SU-DHL-6 (cell line): ENCODE data around the gene CRTAP.

ENCODE experiments used
- H2AFZ ChIP-seq: fragments of 200-600 bp; sonication (generic); 2 replicates; pipeline ENCODE4 v1.6.1; 2014; ENCODE audit warnings: low read depth, mild to moderate bottlenecking, moderate library complexity, mixed read lengths, antibody characterized with exemption, low read length; ENCODE audit not compliant: severe bottlenecking
- H3F3A ChIP-seq: fragments of 200-600 bp; shearing (Covaris generic); 2 replicates; pipeline ENCODE4 v1.6.0; 2016; ENCODE audit warnings: antibody characterized with exemption, mild to moderate bottlenecking; ENCODE audit not compliant: insufficient read depth
- H3K27ac ChIP-seq: fragments of 200-600 bp; sonication (generic); 2 replicates; pipeline ENCODE4 v1.5.1; 2016; ENCODE audit warnings: low read depth, mild to moderate bottlenecking, low read length, moderate library complexity, mixed read lengths
- H3K27me3 ChIP-seq: fragments of 200-600 bp; sonication (generic), shearing (Covaris generic); 2 replicates; pipeline ENCODE4 v1.6.0; 2014; ENCODE audit warnings: mild to moderate bottlenecking, low read length
- H3K36me3 ChIP-seq: fragments of 200-600 bp; sonication (generic); 2 replicates; pipeline ENCODE4 v1.6.1; 2014; ENCODE audit warnings: mild to moderate bottlenecking, low read length, mixed read lengths
- H3K4me2 ChIP-seq: fragments of 300-600, 200-600 bp; shearing (Covaris generic), sonication (generic); 2 replicates; pipeline ENCODE4 v1.6.0; 2014; ENCODE audit warnings: low read length, low read depth, mild to moderate bottlenecking; ENCODE audit not compliant: poor library complexity, severe bottlenecking
- H3K4me3 ChIP-seq: fragments of 200-600 bp; sonication (generic); 2 replicates; pipeline ENCODE4 v1.5.1; 2014; ENCODE audit warnings: antibody characterized with exemption, low read length, mild to moderate bottlenecking, mixed read lengths; ENCODE audit not compliant: insufficient read depth, poor library complexity, severe bottlenecking
- H3K79me2 ChIP-seq: fragments of 200-600 bp; sonication (generic); 2 replicates; pipeline ENCODE4 v1.6.1; 2014; ENCODE audit warnings: mild to moderate bottlenecking, low read length, moderate library complexity; ENCODE audit not compliant: insufficient read depth
- H3K9ac ChIP-seq: fragments of 200-600 bp; sonication (generic); 2 replicates; pipeline ENCODE4 v1.7.0; 2014; ENCODE audit warnings: mild to moderate bottlenecking, low read length
- H3K9me2 ChIP-seq: fragments of 200-600 bp; sonication (generic); replicated peaks from 2 replicates; pipeline ENCODE4 v1.6.1; 2014; ENCODE audit warnings: low read length; ENCODE audit not compliant: insufficient read depth
- H3K9me3 ChIP-seq: fragments of 200-600 bp; sonication (generic); 2 replicates; pipeline ENCODE4 v1.6.1; 2014; ENCODE audit warnings: low read length, mixed read lengths; ENCODE audit not compliant: insufficient read depth
- H4K20me1 ChIP-seq: fragments of 200-600 bp; sonication (generic); 2 replicates; pipeline ENCODE4 v1.6.1; 2014; ENCODE audit warnings: low read depth, mild to moderate bottlenecking, antibody characterized with exemption, low read length, moderate library complexity, mixed read lengths
- EZH2phosphoT487 ChIP-seq: fragments of 200-600 bp; sonication (generic), shearing (Covaris generic); conservative IDR thresholded peaks from 2 replicates; pipeline ENCODE4 v1.6.1; 2018; ENCODE audit warnings: mild to moderate bottlenecking, antibody characterized with exemption, low read length, moderate library complexity, mixed read lengths
- TF ChIP-seq, protein P1 (sequence below): fragments of 200-600 bp; sonication (generic); IDR thresholded peaks from one replicate; pipeline ENCODE4 v1.5.1; 2017; ENCODE audit warnings: antibody characterized with exemption, mild to moderate bottlenecking, low read length, moderate library complexity; ENCODE audit not compliant: insufficient read depth, poor library complexity, severe bottlenecking

The CRTAP gene

DNA sequence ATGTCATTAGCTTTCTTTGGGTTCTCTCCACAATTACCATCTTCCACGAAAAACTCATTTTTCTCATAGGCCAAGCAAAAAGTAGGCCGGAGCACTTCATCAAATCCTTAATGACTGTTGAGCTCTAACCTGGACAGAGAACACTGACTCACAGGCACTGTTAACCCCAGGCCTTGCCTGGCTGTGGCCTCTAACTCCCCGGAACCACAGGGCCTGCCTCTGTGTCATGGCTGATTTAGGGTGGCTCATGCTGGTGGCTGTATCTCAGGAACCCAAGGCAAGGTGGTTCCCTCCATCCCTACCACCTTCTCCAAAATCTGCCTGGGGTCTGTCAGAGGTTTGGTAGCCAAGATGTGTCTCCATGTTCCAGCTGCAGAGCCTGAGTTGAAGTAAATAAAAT, 3.6 kb downstream of the CRTAP start:
- peaks cover 10% of the 10 kb centered on the region; the same call in 1 of the 2 replicates for H3F3A ChIP-seq
- no peak overlapping the region for H3K4me3 ChIP-seq
- H3K9me2 ChIP-seq: no peaks in the 10 kb centered on the region
- H3K9ac ChIP-seq: no peak overlapping the region
- H3K27ac ChIP-seq: no peak overlapping the region
- H3K36me3 ChIP-seq: no peaks in the 10 kb centered on the region
- no peaks in the 10 kb centered on the region for H3K79me2 ChIP-seq
- no peaks in the 10 kb centered on the region for H3K27me3 ChIP-seq
- no peak overlapping the region for H3K4me2 ChIP-seq
- TF ChIP-seq EZH2phosphoT487: no peak
- TF ChIP-seq, protein P1, sequence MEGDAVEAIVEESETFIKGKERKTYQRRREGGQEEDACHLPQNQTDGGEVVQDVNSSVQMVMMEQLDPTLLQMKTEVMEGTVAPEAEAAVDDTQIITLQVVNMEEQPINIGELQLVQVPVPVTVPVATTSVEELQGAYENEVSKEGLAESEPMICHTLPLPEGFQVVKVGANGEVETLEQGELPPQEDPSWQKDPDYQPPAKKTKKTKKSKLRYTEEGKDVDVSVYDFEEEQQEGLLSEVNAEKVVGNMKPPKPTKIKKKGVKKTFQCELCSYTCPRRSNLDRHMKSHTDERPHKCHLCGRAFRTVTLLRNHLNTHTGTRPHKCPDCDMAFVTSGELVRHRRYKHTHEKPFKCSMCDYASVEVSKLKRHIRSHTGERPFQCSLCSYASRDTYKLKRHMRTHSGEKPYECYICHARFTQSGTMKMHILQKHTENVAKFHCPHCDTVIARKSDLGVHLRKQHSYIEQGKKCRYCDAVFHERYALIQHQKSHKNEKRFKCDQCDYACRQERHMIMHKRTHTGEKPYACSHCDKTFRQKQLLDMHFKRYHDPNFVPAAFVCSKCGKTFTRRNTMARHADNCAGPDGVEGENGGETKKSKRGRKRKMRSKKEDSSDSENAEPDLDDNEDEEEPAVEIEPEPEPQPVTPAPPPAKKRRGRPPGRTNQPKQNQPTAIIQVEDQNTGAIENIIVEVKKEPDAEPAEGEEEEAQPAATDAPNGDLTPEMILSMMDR: no peak
- H3K9me3 ChIP-seq: no peaks in the 10 kb centered on the region
- no peak overlapping the region for H2AFZ ChIP-seq
- H4K20me1 ChIP-seq: no peaks in the 10 kb centered on the region

DNA sequence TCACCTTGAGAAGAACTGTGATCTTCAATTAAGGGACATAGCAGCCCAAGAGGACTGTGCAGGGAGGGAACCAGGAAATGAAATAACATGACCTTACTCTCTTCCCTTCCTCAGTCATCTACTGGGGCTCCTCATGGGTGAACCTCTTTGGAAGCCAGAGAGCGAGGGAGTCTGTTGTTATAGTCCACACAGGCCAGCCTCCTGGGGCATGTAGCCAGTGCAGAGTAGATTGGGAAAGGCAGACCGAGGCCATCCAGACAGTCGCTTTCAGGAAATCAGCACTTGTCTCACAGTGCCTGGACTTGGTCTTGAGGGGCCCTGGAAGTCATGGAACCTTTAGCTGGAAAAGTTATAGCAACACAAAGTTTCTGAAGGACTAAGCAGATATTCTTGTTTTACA, 6.1 kb downstream of the CRTAP start:
- no peak overlapping the region for H3K4me3 ChIP-seq

DNA sequence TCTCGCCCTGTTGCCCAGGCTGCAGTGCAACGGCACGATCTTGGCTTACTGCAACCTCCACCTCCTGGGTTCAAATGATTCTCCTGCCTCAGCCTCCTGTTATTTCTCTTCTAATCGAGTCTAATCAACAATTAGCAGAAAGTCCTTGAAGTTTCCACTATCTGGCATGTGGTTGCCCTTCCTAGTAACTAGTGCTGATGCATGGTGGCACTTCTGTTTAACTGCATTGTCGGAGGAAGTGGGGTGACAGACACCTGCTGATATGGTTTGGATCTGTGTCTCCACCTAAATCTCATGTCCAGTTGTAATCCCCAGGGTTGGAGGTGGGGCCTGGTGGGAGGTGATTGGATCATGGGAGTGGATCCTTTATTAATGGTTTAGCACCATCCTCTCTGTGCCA, 9.2 kb downstream of the CRTAP start:
- H4K20me1 ChIP-seq: no peaks in the 10 kb centered on the region
- no peaks in the 10 kb centered on the region for H3K36me3 ChIP-seq
- H3K27me3 ChIP-seq: no peaks in the 10 kb centered on the region
- H3K9ac ChIP-seq: no peak overlapping the region
- H3F3A ChIP-seq: no peaks in the 10 kb centered on the region
- no peak overlapping the region for H3K27ac ChIP-seq
- no peaks in the 10 kb centered on the region for H3K9me2 ChIP-seq
- H3K4me2 ChIP-seq: no peak overlapping the region
- TF ChIP-seq, protein P1: no peak
- no peak for TF ChIP-seq EZH2phosphoT487
- no peaks in the 10 kb centered on the region for H3K79me2 ChIP-seq
- H3K9me3 ChIP-seq: no peaks in the 10 kb centered on the region
- no peak overlapping the region for H2AFZ ChIP-seq
- no peak overlapping the region for H3K4me3 ChIP-seq

More for the DNA sequence above, 6.1 kb downstream of the CRTAP start:
- H4K20me1 ChIP-seq: no peaks in the 10 kb centered on the region
- H3K36me3 ChIP-seq: no peaks in the 10 kb centered on the region
- no peaks in the 10 kb centered on the region for H3K9me3 ChIP-seq
- H3K79me2 ChIP-seq: no peaks in the 10 kb centered on the region
- H3K27ac ChIP-seq: no peak overlapping the region
- no peak overlapping the region for H3K9ac ChIP-seq
- H3F3A ChIP-seq: peaks cover 10% of the 10 kb centered on the region; the same call in 1 of the 2 replicates
- no peaks in the 10 kb centered on the region for H3K27me3 ChIP-seq
- H2AFZ ChIP-seq: no peak overlapping the region
- no peak overlapping the region for H3K4me2 ChIP-seq
- TF ChIP-seq, protein P1: no peak
- no peak for TF ChIP-seq EZH2phosphoT487
- no peaks in the 10 kb centered on the region for H3K9me2 ChIP-seq
